Endothelial cell of umbilical vein (primary cell): Measurements from ENCODE around the gene VSX1. TPM values are rescaled to one million over a fixed set of nuclear protein-coding genes. Genes with fewer than 3 reads are reported as not detected.

Experiments used
- BruUV-seq: library from RNA; stranded (reverse); fragments of 400-500 nt; replicated peaks from 2 replicates; lab custom pipeline; 2021; lab: Mats Ljungman, UMichigan
- CTCF ChIA-PET: fragments of 300-600, 350-600 bp; sonication (Branson Sonifier 250); formaldehyde crosslinking; loops from one replicate; lab custom pipeline; 2021; ENCODE audit warnings: antibody characterized with exemption, inconsistent platforms; lab: Charles Lee
- POLR2A ChIA-PET: fragments of 300-600, 350-600 bp; sonication (Branson Sonifier 250); formaldehyde crosslinking; loops from one replicate; lab custom pipeline; 2021; ENCODE audit warnings: antibody characterized with exemption, inconsistent platforms; lab: Charles Lee
- DNase-seq: peaks from one replicate; pipeline ENCODE4 v3.0.0-alpha.2; 2011; ENCODE audit warnings: low read depth, low spot score
- FAIRE-seq: peaks from 2 replicates; lab custom pipeline; 2011; peaks lifted over from hg19 to GRCh38; lab: Jason Lieb, UNC
- H2AFZ ChIP-seq: 2 replicates; pipeline ENCODE4 v1.6.0; 2012; ENCODE audit warnings: low read depth, low read length, control low read depth, inconsistent platforms
- H3K27ac ChIP-seq: 2 replicates; pipeline ENCODE4 v1.5.1; 2011; ENCODE audit warnings: low read depth, mild to moderate bottlenecking, control low read depth, low read length, moderate library complexity; ENCODE audit not compliant: insufficient read depth
- H3K27me3 ChIP-seq, 2 experiments: 2 replicates each; pipeline versions ENCODE4 v1.6.0 to v1.6.1; 2011; ENCODE audit warnings: low read length in 2 of 2, mixed read lengths in 1 of 2; ENCODE audit not compliant: control insufficient read depth in 2 of 2, insufficient read depth in 2 of 2
- H3K36me3 ChIP-seq, 2 experiments: 2 replicates in 1 of 2; 3 replicates in 1 of 2; pipeline ENCODE4 v1.5.1; 2011; ENCODE audit warnings: low read length in 2 of 2, mild to moderate bottlenecking in 1 of 2, moderate library complexity in 1 of 2; ENCODE audit not compliant: control insufficient read depth in 2 of 2, insufficient read depth in 2 of 2; ENCODE audit errors: extremely low read depth in 1 of 2
- H3K4me1 ChIP-seq: 3 replicates; pipeline ENCODE4 v1.5.1; 2011; ENCODE audit warnings: mild to moderate bottlenecking, low read length; ENCODE audit not compliant: control insufficient read depth, insufficient read depth; ENCODE audit errors: extremely low read depth
- H3K4me2 ChIP-seq: 2 replicates; pipeline ENCODE4 v1.6.1; 2011; ENCODE audit warnings: low read length, control low read depth, mixed read lengths; ENCODE audit not compliant: insufficient read depth
- H3K4me3 ChIP-seq, 3 experiments: fragments of 200-600 bp in 1 of 3; sonication (generic), shearing (Covaris generic) in 1 of 3; replicated peaks in 1 of 3; 2 replicates each; pipeline ENCODE4 v1.5.1; 2011 to 2016; ENCODE audit warnings: control low read depth in 3 of 3, low read length in 3 of 3, mild to moderate bottlenecking in 2 of 3, inconsistent platforms in 1 of 3, low read depth in 1 of 3, moderate library complexity in 1 of 3; ENCODE audit not compliant: insufficient read depth in 1 of 3
- H3K79me2 ChIP-seq: 2 replicates; pipeline ENCODE4 v1.6.0; 2012; ENCODE audit warnings: low read length, inconsistent platforms; ENCODE audit not compliant: control insufficient read depth, insufficient read depth
- H3K9ac ChIP-seq: replicated peaks from 2 replicates; pipeline ENCODE3; 2011; ENCODE audit warnings: low read length, control low read depth; ENCODE audit not compliant: insufficient read depth; ENCODE audit errors: extremely low read depth
- H3K9me1 ChIP-seq: replicated peaks from 3 replicates; pipeline ENCODE4 v1.6.0; 2011; ENCODE audit warnings: mild to moderate bottlenecking, low read length; ENCODE audit not compliant: control insufficient read depth, insufficient read depth; ENCODE audit errors: extremely low read depth
- H3K9me3 ChIP-seq: replicated peaks from 2 replicates; pipeline ENCODE4 v1.5.1; 2012; ENCODE audit warnings: low read length, inconsistent platforms; ENCODE audit not compliant: control insufficient read depth, insufficient read depth
- H4K20me1 ChIP-seq: replicated peaks from 2 replicates; pipeline ENCODE3; 2011; ENCODE audit warnings: mild to moderate bottlenecking, low read length; ENCODE audit not compliant: control insufficient read depth, insufficient read depth; ENCODE audit errors: extremely low read depth
- EZH2 ChIP-seq: IDR thresholded peaks from 2 replicates; pipeline ENCODE4 v1.6.1; 2012; ENCODE audit warnings: borderline replicate concordance, low read depth, mild to moderate bottlenecking, moderate library complexity, low read length, inconsistent platforms; ENCODE audit not compliant: severe bottlenecking
- FOS ChIP-seq: IDR thresholded peaks from 2 replicates; pipeline ENCODE4 v1.6.1; 2011; ENCODE audit warnings: mild to moderate bottlenecking, low read length, moderate library complexity, borderline replicate concordance; ENCODE audit not compliant: insufficient read depth
- JUN ChIP-seq: IDR thresholded peaks from 2 replicates; pipeline ENCODE4 v1.6.1; 2011; ENCODE audit warnings: borderline replicate concordance, low read depth; ENCODE audit not compliant: insufficient read length, insufficient read depth
- POLR2A ChIP-seq: IDR thresholded peaks from 2 replicates; pipeline ENCODE4 v1.6.1; 2012; ENCODE audit warnings: low read depth, mild to moderate bottlenecking, control low read depth, low read length
- POLR2AphosphoS5 ChIP-seq: IDR thresholded peaks from 2 replicates; pipeline ENCODE4 v1.6.1; 2012; ENCODE audit warnings: low read depth, mild to moderate bottlenecking, control low read depth, low read length, moderate library complexity; ENCODE audit not compliant: insufficient read depth
- dilution Hi-C: fragments of 300-500 bp; cut with MboI; formaldehyde crosslinking; loops from one replicate; pipeline ENCODE4 v1.15.0; 2019; ENCODE audit warnings: low sequenced_read_pairs; ENCODE audit not compliant: extremely low pct_ligation_motif_present
- intact Hi-C: fragments of 100-400 bp; cut with micrococcal nuclease; formaldehyde crosslinking; loops from one replicate; pipeline ENCODE4 v1.10.0; 2022
- polyA plus RNA-seq, 4 experiments: library from polyadenylated mRNA; depleted of rRNA in 3 of 4; stranded (reverse) in 3 of 4; unstranded in 1 of 4; fragments of >200 nt; gene quantifications; 2 replicates each; pipeline versions ENCODE4 v1.2.1 to v1.2.3, GENCODE V29; 2011 to 2012; ENCODE audit warnings: missing spikeins in 1 of 4
- total RNA-seq: library from RNA; stranded (reverse); gene quantifications from 2 replicates; pipeline ENCODE4 v1.2.3, GENCODE V29; 2021
- TF ChIP-seq, protein P1 (sequence below): IDR thresholded peaks from 2 replicates; pipeline ENCODE4 v1.6.1; 2011; ENCODE audit not compliant: insufficient read depth, insufficient read length

Gene VSX1
- total and polyA plus RNA-seq, 2 donors (not counting 3 experiments of a cell fraction or from before 2014, with no cell fraction given), result not detected

DNA sequence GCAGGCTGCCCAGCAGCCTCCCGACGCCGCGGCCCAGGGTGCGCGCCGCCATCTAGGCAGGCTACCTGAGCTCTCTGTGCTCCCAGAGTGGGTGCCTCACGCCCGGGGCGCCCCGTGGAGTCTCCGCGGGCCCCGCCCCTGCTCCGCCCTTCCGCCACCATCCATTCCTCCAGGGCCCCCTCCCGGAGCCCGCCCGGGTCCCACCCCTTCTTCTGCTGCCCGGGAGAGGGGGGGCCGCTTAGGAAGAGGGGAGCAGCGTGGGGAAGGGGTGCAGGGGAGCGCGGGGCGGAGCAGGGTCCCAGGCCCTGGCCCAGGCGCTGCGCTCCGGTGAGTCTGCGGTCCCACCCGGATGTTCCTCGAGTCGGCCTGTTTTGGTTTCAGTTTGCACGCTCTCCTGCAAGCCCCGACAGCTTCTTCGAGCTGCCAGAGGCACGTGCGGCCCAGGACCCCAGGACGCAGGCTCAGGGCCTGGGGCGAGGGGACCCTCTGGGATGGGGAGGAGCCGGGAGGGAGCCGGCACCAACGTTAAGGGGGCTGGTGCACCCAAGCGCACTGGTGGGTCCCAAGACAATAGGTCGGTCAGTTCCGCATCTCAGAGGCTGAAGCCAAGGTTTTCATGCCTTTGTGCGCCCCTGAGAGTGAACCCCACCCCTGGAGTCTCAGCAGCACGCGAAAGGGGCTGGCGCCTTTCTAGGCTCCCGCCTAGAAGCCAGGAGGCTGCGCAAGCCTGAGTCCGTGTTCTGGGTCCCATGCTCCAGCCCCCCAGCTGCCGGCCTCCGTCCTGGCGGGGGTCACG, 23.7 kb downstream of the VSX1 start, which contains the start of gene ACSS1:
Gene ACSS1, minus strand, starts transcription at position 89 of the 796 bp plus-strand sequence. Its CDS starts 37 bp downstream, at position 52.
- intact Hi-C loops, result loop anchor here (5.0 kb wide), 2 partner anchors 189 to 334 kb away; partner anchors contain the start of genes ABHD12 and PYGB
- Histone ChIP-seq H3K4me2 (peak within 1 kb of the TSS; percentile 84), H3K9ac (peak within 1 kb of the TSS; percentile 44), H3K79me2 (no peaks in the 10 kb centered on the region), H3K4me1 (peaks cover 7% of the 10 kb centered on the region), H3K4me3 (peak within 1 kb of the TSS; percentile 1 to 50 (median 48)), H3K36me3 (no peaks in the 10 kb centered on the region), H3K9me1 (no peaks in the 10 kb centered on the region), H4K20me1 (no peaks in the 10 kb centered on the region), H3K27me3 (peaks cover 15 to 19% of the 10 kb centered on the region in 2 experiments), H3K9me3 (no peaks in the 10 kb centered on the region), H2AFZ (peak within 1 kb of the TSS; percentile 16), H3K27ac (no peak within 1 kb of the TSS)
- no peak for TF ChIP-seq FOS
- no peak for TF ChIP-seq JUN
- TF ChIP-seq POLR2AphosphoS5, result no peak
- peak; percentile 44 for TF ChIP-seq EZH2
- no peak for TF ChIP-seq POLR2A
- TF ChIP-seq, protein P1, sequence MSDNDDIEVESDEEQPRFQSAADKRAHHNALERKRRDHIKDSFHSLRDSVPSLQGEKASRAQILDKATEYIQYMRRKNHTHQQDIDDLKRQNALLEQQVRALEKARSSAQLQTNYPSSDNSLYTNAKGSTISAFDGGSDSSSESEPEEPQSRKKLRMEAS, result peak; percentile 60
- no TSS peak for BruUV-seq
- CTCF ChIA-PET, result interaction anchor here (1.1 to 1.6 kb wide), 2 partner anchors 13 to 63 kb away, joined by 4 to 5 read pairs; no protein-coding TSS in a partner anchor
- POLR2A ChIA-PET, result interaction anchor here (0.6 kb wide), 1 partner anchor 482 kb away, joined by 5 read pairs; no protein-coding TSS in a partner anchor
- dilution Hi-C loops, result no loop called here
- peak; percentile 31 for DNase-seq
- peak; percentile 26 for FAIRE-seq
